ENCODE data around the gene PRRC2C.

DNA sequence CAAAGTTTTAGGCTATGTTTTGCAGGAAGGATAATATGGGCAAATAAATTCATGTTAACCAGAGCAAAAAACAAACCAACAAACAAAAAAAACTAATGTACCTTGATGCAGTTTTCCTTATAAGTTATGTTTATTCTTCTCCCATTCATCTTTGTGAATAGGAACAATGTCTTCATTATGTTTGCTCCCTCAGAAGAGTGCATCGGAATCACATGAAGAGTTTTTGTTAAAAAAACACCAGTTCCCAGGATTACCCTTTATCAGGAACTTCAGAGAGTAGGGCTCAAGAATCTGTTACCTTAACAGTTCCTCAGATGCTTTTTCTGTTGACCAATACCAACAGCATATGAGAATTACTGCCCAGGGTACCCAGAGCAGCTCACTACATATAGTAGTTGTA lies 14.6 kb upstream of the PRRC2C start:
- TF ChIP-seq, protein P1, sequence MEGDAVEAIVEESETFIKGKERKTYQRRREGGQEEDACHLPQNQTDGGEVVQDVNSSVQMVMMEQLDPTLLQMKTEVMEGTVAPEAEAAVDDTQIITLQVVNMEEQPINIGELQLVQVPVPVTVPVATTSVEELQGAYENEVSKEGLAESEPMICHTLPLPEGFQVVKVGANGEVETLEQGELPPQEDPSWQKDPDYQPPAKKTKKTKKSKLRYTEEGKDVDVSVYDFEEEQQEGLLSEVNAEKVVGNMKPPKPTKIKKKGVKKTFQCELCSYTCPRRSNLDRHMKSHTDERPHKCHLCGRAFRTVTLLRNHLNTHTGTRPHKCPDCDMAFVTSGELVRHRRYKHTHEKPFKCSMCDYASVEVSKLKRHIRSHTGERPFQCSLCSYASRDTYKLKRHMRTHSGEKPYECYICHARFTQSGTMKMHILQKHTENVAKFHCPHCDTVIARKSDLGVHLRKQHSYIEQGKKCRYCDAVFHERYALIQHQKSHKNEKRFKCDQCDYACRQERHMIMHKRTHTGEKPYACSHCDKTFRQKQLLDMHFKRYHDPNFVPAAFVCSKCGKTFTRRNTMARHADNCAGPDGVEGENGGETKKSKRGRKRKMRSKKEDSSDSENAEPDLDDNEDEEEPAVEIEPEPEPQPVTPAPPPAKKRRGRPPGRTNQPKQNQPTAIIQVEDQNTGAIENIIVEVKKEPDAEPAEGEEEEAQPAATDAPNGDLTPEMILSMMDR (IDR thresholded peaks at IDR 0.05) = no peak
- TF ChIP-seq POLR2A (IDR thresholded peaks at IDR 0.05) = no peak
